Pancreas (tissue), 10 donors: Measurements from ENCODE around the gene TCF19. TPM values are rescaled to one million over a fixed set of nuclear protein-coding genes. Genes with fewer than 3 reads are reported as not detected.
A peak's percentile ranks its signal among the peaks of the same experiment; 100 is the strongest.
"Not testable (repeated sequence)": the region's sequence is repeated elsewhere in the genome, so short reads cannot be mapped to it uniquely, and the experiment has no call there.

Source experiments
- ATAC-seq, 4 donors: fragments of 200-7000 bp; cut with Tn5 transposase; one replicate each; pipeline versions ENCODE4 v1.8.0 to v1.9.1; 2020; ENCODE audit warnings: mild to moderate bottlenecking in 4 of 4, moderate library complexity in 4 of 4
- DNase-seq, 6 donors: peaks; one replicate each; pipeline ENCODE4 v3.0.0-alpha.2; 2020
- FAIRE-seq: peaks from 2 replicates; lab custom pipeline; 2012; peaks lifted over from hg19 to GRCh38; lab: Jason Lieb, UNC
- H3K27ac ChIP-seq, 4 donors: fragments of 200-600 bp; sonication (generic); 1 replicate in 3 of 4; 2 replicates in 1 of 4; pipeline versions ENCODE4 v1.5.0 to v1.8.0; 2020
- H3K27me3 ChIP-seq, 4 donors: fragments of 200-600 bp; one replicate each; pipeline ENCODE4 v1.8.0; 2021
- H3K36me3 ChIP-seq, 3 donors: fragments of 200-600 bp; sonication (generic) in 1 of 3; one replicate each; pipeline versions ENCODE4 v1.5.0 to v1.8.0; 2020 to 2021
- H3K4me1 ChIP-seq, 3 donors: fragments of 200-600 bp; one replicate each; pipeline ENCODE4 v1.8.0; 2021
- H3K4me3 ChIP-seq, 4 donors: fragments of 200-600 bp; sonication (generic) in 2 of 4; one replicate each; pipeline versions ENCODE4 v1.5.0 to v1.8.0; 2020 to 2021
- H3K9me3 ChIP-seq, 4 donors: fragments of 200-600 bp; one replicate each; pipeline ENCODE4 v1.8.0; 2021
- WGBS, 2 donors: extraction: QIAGEN DNeasy Blood & Tissue Kit; methylation state at CpG; one replicate each; pipeline ENCODE4 v1.1.7; 2013; 5-methylcytosine and 5-hydroxymethylcytosine counted together
- intact Hi-C, 3 donors: fragments of 100-400 bp; cut with DNase I; formaldehyde crosslinking; loops; one replicate each; pipeline versions ENCODE4 v1.11.1 to v1.14.2; 2022
- polyA plus RNA-seq, 2 donors: library from polyadenylated mRNA; stranded (reverse); fragments of 200-250 nt; gene quantifications; one replicate each; pipeline ENCODE4 v1.2.3, GENCODE V29; 2013
- total RNA-seq, 6 donors: library from RNA; stranded (reverse); fragmentation: NEBNext Ultra II Directional in 4 of 6; extraction: Animal tissue kit (Norgen Biotek cat#: 25700) in 4 of 6; gene quantifications; one replicate each; pipeline versions ENCODE4 v1.2.1 to v1.2.4, GENCODE V29; 2021 to 2023
- TF ChIP-seq, protein P1 (sequence below), 4 donors: fragments of 200-600 bp; sonication (generic) in 3 of 4; IDR thresholded peaks; one replicate each; pipeline versions ENCODE4 v1.5.0 to v1.8.0; 2021; ENCODE audit warnings: antibody characterized with exemption in 4 of 4
- donor health status: healthy with polysubstance abuse.
- donor health status: DM: no; HTN: no; CAD: no; lungs with moderate emphysema.
- donor health status: DM: no; HTN: no; CAD: no.
- donor health status: control.
- donor health status: control.
- donor health status: Bipolar disorder and iron deficiency.
- donor health status: DM: yes; HTN: yes; CAD: no.
- donor health status: DM: no; HTN: no; CAD: no.
- donor health status: DM: no; HTN: no; CAD: no.
- donor health status: DM: yes; HTN: yes; CAD: no.

Gene TCF19
- total and polyA plus RNA-seq, 8 donors: 0.83 to 3.4 (median 2.0) TPM

DNA sequence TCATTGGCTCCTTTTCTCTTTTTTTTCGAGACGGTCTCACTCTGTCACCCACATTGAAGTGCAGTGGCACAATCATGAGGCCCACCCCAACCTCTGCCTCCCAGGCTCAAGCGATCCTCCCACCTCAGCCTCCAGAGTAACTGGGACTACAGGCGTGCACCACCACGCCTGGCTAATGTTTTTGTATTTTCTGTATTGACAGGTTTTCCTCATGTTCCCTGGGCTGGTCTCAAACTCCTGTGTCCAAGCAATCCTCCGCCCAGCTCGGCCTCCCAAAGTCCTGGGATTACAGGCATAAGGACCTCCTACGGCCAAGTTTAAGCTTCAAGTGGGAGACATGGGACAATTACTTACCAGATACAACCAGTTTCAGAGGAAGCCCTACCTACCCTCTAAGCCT, 21.5 kb downstream of the TCF19 start:
- Histone ChIP-seq H3K27me3 (no peaks in the 10 kb centered on the region), H3K4me3 (no peak overlapping the region), H3K36me3 (peaks cover 0 to 6% (median 0%) of the 10 kb centered on the region in 3 donors), H3K4me1 (peaks cover 0 to 34% (median 19%) of the 10 kb centered on the region in 3 donors), H3K9me3 (no peaks in the 10 kb centered on the region), H3K27ac (no peak overlapping the region)
- intact Hi-C loops: no loop called here
- FAIRE-seq (no peak), ATAC-seq (no peak), DNase-seq (peak in 1 of 6 donors; percentile 10)
- WGBS, 2 donors: 95 to 98% methylated on average over 8 of the region's 8 CpGs
- TF ChIP-seq, protein P1, sequence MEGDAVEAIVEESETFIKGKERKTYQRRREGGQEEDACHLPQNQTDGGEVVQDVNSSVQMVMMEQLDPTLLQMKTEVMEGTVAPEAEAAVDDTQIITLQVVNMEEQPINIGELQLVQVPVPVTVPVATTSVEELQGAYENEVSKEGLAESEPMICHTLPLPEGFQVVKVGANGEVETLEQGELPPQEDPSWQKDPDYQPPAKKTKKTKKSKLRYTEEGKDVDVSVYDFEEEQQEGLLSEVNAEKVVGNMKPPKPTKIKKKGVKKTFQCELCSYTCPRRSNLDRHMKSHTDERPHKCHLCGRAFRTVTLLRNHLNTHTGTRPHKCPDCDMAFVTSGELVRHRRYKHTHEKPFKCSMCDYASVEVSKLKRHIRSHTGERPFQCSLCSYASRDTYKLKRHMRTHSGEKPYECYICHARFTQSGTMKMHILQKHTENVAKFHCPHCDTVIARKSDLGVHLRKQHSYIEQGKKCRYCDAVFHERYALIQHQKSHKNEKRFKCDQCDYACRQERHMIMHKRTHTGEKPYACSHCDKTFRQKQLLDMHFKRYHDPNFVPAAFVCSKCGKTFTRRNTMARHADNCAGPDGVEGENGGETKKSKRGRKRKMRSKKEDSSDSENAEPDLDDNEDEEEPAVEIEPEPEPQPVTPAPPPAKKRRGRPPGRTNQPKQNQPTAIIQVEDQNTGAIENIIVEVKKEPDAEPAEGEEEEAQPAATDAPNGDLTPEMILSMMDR (IDR thresholded peaks at IDR 0.05): no peak

DNA sequence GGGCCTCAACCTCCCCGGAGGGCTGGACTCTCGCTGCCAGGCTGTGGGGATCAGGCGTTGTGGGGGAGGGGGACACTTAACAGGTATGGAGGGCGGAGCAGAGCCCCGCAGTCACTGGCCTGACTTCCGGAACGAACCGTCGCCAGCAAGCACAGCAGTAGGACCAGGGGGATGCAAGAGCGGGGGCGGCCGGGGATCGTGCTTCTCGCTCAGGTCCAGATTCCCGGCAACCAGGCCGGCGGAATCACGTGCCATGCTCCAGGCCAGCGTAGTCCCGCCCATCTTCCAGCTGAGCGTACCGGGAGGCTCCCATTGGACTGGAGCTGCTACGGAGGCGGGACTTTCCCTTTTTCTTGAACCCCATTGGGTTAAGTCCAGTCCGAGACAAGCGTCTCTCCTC, 22.1 kb downstream of the TCF19 start:
- peak overlapping the region in 1 of 4 donors; percentile 18 for H3K4me3 ChIP-seq
- intact Hi-C loops: no loop called here
- DNase-seq: peak; percentile 37 to 80 (median 67)
- FAIRE-seq: no peak
- H3K27ac ChIP-seq: no peak overlapping the region
- WGBS, 2 donors: 72 to 73% methylated on average over 26 of the region's 26 CpGs
- H3K36me3 ChIP-seq: peaks cover 0 to 6% (median 0%) of the 10 kb centered on the region in 3 donors
- ATAC-seq: peak; percentile 52 to 95 (median 88)
- peaks cover 0 to 28% (median 15%) of the 10 kb centered on the region in 3 donors for H3K4me1 ChIP-seq
- TF ChIP-seq, protein P1 (IDR thresholded peaks at IDR 0.05): no peak
- no peaks in the 10 kb centered on the region for H3K9me3 ChIP-seq
- no peaks in the 10 kb centered on the region for H3K27me3 ChIP-seq

- intact Hi-C loops, H3K27me3 ChIP-seq, H3K36me3 ChIP-seq, ATAC-seq, FAIRE-seq, H3K9me3 ChIP-seq: not testable (repeated sequence)
- Histone ChIP-seq H3K27ac (peak overlapping the region in 1 of 4 donors; percentile 98), H3K4me1 (peaks cover 13 to 28% (median 17%) of the 10 kb centered on the region in 3 donors), H3K4me3 (peak overlapping the region in 2 of 4 donors; percentile 28 to 56)
- DNase-seq: peak in 1 of 6 donors; percentile 15
- 20 to 27% methylated on average over 2 of the region's 2 CpGs for WGBS, 2 donors
Observed at GRCh38 chr6:31183287-31183686, 24.9 kb downstream of the TCF19 start.

DNA sequence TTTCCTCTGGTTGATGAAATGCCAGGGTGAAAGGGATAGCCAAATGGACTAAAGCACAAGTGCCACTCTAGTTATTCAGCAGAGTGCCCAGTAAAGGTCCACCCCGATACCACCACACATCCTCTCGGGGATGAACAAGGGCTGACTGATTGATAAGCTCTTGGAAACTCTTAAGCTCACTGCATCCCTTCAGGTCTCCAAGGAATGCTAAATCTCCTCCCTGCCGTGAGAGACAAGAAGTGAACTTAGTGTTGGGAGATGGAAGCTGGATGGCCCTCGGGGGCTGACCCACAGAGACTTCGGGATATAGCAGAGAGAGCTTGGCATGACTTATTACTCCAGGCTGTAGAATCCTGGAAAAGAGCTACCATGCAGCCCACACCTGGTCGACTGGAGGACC, 25.5 kb downstream of the TCF19 start:
- peak overlapping the region in 1 of 4 donors; percentile 98 for H3K27ac ChIP-seq
- peak overlapping the region in 2 of 4 donors; percentile 28 to 56 for H3K4me3 ChIP-seq
- FAIRE-seq, intact Hi-C loops, H3K36me3 ChIP-seq, H3K27me3 ChIP-seq, H3K9me3 ChIP-seq, ATAC-seq: not testable (repeated sequence)
- peaks cover 13 to 31% (median 18%) of the 10 kb centered on the region in 3 donors for H3K4me1 ChIP-seq
- 54% methylated on average over 6 of the region's 6 CpGs for WGBS, 2 donors
- peak in 2 of 6 donors; percentile 10 to 37 for DNase-seq

GRCh38 chr6:31185695-31186051, 27.3 kb downstream of the TCF19 start:
- DNase-seq, H3K9me3 ChIP-seq, H3K36me3 ChIP-seq, H3K27me3 ChIP-seq, intact Hi-C loops, FAIRE-seq: not testable (repeated sequence)
- WGBS, 2 donors: 13 to 26% methylated on average over 4 of the region's 4 CpGs
- peak overlapping the region; percentile 88 to 98 (median 94) for H3K27ac ChIP-seq
- peaks cover 13 to 33% (median 14%) of the 10 kb centered on the region in 3 donors for H3K4me1 ChIP-seq
- peak in 1 of 4 donors; percentile 3 for ATAC-seq
- H3K4me3 ChIP-seq: peak overlapping the region in 3 of 4 donors; percentile 28 to 56 (median 44)

GRCh38 chr6:31186052-31186734, 27.8 kb downstream of the TCF19 start:
- Histone ChIP-seq H3K27me3 (no peaks in the 10 kb centered on the region), H3K27ac (peak overlapping the region; percentile 88 to 98 (median 94)), H3K36me3 (no peaks in the 10 kb centered on the region), H3K9me3 (no peaks in the 10 kb centered on the region), H3K4me3 (peak overlapping the region in 3 of 4 donors; percentile 28 to 56 (median 44)), H3K4me1 (peaks cover 13 to 33% (median 14%) of the 10 kb centered on the region in 3 donors)
- TF ChIP-seq, protein P1 (IDR thresholded peaks at IDR 0.05): no peak
- ATAC-seq (peak; percentile 30 to 60 (median 44)), DNase-seq (peak; percentile 70 to 89 (median 82)), FAIRE-seq (no peak)
- intact Hi-C loops: no loop called here
- 10 to 18% methylated on average over 24 of the region's 24 CpGs for WGBS, 2 donors
